ENCODE measurements around the gene PDS5A.
"Not testable (repeated sequence)": the region's sequence is repeated elsewhere in the genome, so short reads cannot be mapped to it uniquely, and the experiment has no call there.

Gene PDS5A

DNA sequence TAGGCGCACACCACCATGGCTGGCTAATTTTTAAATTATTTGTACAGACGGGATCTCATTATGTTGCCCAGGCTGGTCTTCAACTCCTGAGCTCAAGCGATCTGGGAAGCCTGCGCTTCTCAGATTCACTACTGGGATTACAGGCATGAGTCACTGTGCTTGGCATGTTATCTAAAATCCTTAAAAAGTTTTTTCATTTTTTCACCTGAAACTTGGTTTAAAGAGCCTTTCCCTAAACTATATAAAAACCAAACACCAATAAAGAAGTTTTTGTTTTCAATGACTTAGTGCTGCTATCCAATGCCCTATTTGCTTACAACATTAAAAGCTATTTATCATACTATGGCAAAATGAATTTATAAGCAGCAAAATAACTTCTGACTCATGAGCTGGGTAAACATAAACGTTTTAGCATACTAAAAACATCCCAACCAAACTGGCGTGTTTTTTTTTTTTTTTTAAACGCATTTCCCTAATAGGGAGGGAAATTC is 151.9 kb downstream of the PDS5A start:
- no peak for DNase-seq

GRCh38 chr4:39825090-39825489 is 152.6 kb downstream of the PDS5A start:
- no peak for DNase-seq

DNA sequence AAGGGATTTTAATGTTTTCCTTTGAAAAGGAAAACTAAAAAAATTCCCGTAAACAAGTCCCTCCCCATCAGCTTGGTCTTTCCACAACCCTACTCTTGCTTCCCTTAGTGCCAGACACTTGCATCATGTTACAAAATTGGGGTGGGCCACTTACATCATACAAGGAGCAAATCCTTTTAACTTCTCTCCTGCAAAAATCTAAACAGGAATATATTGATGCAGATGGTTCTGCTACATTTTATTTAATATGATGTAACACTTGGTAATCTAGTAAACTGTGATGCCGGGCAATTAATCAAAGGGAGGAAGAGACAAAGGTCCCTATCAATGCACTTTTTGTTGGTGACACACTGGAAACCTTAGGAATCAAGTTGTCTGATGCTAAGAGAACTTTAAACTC is 154.5 kb downstream of the PDS5A start:
- DNase-seq, result no peak

- no peak for DNase-seq
Observed at GRCh38 chr4:39822662-39823061, 155.0 kb downstream of the PDS5A start.

DNA sequence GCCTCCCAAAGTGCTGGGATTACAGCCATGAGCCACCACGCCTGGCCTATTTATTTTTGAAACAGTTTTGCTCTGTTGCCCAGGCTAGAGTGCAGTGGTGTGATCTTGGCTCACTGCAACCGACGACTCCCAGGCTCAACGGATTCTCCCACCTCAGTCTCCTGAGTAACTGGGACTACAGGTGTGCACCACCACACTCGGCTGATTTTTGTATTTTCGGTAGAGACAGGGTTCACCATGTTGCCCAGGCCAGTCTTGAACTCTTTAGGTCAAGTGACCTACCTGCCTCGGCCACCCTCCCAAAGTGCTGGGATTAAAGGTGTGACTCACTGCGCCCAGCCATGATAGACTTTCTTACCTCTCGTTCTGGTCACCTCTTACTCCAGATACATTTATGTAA is 155.8 kb downstream of the PDS5A start:
- no peak for DNase-seq

DNA sequence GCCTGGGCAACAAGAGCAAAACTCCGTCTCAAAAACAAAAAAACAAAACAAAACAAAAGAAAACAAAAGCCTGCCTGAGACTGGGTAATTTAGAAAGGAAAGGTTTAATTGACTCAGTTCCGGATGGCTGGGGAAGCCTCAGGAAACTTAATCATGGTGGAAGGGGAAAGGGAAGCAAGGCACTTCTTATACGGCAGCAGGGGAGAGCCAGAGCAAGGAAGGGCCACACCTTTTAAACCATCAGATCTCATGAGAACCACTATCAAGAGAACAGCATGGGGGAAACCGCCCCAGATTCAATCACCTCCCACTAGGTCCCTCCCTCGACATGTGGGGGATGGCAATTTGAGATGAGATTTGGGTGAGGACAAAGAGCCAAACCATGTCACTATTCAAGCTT is 157.5 kb downstream of the PDS5A start:
- no peak for DNase-seq

- DNase-seq, result no peak
Observed at GRCh38 chr4:39818646-39819045, 159.1 kb downstream of the PDS5A start.

DNA sequence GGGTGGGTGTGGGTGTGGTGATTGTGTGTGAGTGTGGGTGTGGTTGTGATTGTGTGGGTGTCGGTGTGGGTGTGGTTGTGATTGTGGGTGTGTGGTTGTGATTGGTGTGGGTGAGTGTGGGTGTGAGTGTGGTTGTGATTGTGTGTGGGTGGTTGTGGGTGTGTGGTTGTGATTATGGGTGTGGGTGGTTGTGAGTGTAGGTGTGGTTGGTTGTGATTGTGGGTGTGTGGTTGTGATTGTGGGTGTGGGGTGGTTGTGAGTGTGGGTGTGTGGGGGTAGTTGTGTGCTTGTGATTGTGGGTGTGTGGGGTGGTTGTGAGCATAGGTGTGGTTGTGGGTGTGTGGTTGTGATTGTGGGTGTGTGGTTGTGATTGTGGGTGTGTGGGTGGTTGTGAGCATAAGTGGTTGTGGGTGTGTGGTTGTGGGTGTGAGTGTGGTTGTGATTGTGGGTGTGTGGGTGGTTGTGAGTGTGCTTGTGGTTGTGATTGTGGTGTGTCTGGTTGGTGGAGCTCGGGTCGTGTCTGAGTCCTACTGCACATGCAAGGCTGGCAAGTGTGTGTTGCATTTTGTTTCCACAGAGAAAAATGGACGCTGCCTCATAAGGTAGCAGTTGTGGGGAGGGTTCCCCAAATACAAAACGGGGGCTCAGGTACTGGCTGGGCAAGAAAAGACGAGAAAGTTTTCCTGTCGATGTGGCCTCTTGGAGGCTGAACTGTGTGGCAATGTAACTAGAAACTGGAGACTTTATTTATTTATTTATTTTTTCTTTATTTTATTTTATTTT is 163.1 kb downstream of the PDS5A start:
- DNase-seq, result peak in 1 of 58 donors; percentile 44

DNA sequence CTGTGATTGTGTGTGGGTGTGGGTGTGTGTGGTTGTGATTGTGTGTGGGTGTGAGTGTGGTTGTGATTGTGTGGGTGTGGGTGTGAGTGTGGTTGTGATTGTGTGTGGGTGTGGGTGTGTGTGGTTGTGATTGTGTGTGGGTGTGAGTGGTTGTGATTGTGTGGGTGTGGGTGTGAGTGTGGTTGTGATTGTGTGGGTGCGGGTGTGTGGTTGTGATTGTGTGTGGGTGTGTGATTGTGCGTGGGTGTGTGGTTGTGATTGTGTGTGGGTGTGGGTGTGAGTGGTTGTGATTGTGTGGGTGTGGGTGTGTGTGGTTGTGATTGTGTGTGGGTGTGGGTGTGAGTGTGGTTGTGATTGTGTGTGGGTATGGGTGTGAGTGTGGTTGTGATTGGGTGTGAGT is 163.9 kb downstream of the PDS5A start:
- not testable (repeated sequence) for DNase-seq

- DNase-seq, result not testable (repeated sequence)
Observed at GRCh38 chr4:39813033-39813432, 164.7 kb downstream of the PDS5A start.

GRCh38 chr4:39812500-39812899 is 165.2 kb downstream of the PDS5A start:
- peak in 1 of 58 donors; percentile 16 for DNase-seq

DNA sequence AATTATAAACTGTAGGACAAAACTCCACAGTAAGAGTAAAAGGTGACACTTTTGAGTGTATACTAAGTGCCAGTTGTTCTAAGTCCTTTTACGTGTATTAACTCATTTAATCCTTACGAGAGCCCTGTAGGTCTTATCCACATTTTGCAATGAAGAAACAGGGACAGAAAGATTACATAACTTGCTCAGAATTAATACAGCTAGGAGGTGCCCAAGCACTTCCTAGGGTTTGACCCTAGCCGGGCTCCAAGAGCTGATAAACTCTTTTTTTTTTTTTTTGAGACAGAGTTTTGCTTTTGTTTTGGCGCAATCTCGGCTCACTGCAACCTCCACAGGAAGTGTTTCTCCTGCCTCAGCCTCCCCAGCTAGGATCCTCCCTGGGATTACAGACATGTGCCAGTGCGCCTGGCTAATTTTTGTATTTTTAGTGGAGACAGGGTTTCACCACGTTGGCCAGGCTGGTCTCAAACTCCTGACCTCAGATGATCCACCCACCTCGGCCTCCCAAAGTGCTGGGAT is 169.4 kb downstream of the PDS5A start:
- no peak for DNase-seq

- no peak for DNase-seq
Observed at GRCh38 chr4:39802005-39802404, 175.7 kb downstream of the PDS5A start.

GRCh38 chr4:39792976-39793375 is 184.7 kb downstream of the PDS5A start:
- not testable (repeated sequence) for DNase-seq

GRCh38 chr4:39792529-39792928 is 185.2 kb downstream of the PDS5A start:
- no peak for DNase-seq

DNA sequence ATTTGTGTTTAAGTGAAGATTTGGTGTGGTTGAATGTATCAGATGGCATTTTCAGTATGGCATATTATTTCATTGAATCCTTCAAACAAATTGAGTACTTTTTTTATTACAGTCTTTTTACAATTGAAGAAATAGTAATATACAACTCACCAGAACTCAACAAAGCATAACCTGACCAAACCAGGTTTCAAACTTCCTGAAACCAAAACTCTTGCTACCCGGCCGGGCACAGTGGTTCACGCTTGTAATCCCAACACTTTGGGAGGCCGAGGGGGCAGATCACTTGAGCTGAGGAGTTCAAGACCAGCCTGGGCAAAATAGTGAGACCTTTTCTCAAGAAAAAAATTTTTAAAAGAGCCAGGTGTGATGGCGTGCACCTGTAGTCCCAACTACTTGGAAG is 185.6 kb downstream of the PDS5A start:
- no peak for DNase-seq

- no peak for DNase-seq
Observed at GRCh38 chr4:39786838-39787237, 190.9 kb downstream of the PDS5A start.

DNA sequence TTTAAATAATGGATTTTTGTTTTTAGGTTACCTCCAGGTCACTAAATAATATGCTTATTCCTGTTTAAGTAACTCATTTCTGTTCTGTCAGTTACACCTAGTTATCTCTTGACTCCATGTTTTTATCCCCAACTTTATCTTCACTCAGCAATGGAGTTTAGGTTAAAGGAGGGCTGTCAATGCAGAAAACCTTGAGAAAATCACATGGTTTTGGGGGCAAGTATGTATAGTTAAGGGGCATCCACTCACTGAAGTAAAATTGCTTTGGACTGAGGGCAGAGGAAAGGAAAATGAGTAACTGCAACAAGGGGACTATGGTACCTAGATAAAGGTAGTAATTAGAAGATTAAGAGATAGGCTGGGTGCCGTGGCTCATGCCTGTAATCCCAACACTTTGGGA is 192.6 kb downstream of the PDS5A start:
- DNase-seq, result no peak

DNA sequence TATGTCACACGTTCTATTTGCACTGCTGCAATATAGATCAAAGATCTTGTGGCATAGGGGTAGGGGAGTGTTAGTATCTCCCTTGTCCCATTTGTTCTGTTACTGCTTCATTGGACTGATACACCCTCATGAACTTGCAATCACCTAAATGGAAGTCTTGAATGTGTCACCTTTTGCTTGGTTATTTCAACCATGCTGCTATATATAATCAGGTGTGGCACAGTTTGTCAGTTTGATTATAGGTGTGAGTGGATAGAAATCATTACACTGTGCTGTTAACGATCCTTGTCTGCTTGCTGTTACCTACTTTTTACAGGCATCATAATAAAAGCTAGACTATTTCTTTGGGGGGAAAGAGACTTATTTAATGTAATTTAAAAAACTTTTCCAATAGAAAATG is 195.7 kb downstream of the PDS5A start:
- not testable (repeated sequence) for DNase-seq

All from anterior cingulate cortex (tissue), 58 donors.